Adipocyte (in vitro differentiated cells): ENCODE data around the gene EDARADD.

Experiments
- DNase-seq: peaks from one replicate; pipeline ENCODE4 v3.0.0-alpha.2; 2015; ENCODE audit warnings: low read depth
- H3K27me3 ChIP-seq: replicated peaks from 2 replicates; pipeline ENCODE4 v1.7.0; 2013; ENCODE audit warnings: mild to moderate bottlenecking, low read length, moderate library complexity; ENCODE audit not compliant: control insufficient read depth, insufficient read depth
- H3K36me3 ChIP-seq: 2 replicates; pipeline ENCODE4 v1.7.0; 2013; ENCODE audit warnings: low read length, mild to moderate bottlenecking, moderate library complexity; ENCODE audit not compliant: control insufficient read depth, insufficient read depth, severe bottlenecking
- H3K4me1 ChIP-seq: 2 replicates; pipeline ENCODE4 v1.7.0; 2013; ENCODE audit warnings: mild to moderate bottlenecking, low read length, moderate library complexity; ENCODE audit not compliant: control insufficient read depth, insufficient read depth
- H3K4me3 ChIP-seq: 2 replicates; pipeline ENCODE4 v1.7.0; 2013; ENCODE audit warnings: mild to moderate bottlenecking, low read length, moderate library complexity
- H3K9ac ChIP-seq: 2 replicates; pipeline ENCODE4 v1.7.0; 2013; ENCODE audit warnings: mild to moderate bottlenecking, low read length, moderate library complexity
- H3K9me3 ChIP-seq: 2 replicates; pipeline ENCODE4 v1.7.0; 2013; ENCODE audit warnings: mild to moderate bottlenecking, low read length, moderate library complexity; ENCODE audit not compliant: control insufficient read depth

Gene EDARADD

DNA sequence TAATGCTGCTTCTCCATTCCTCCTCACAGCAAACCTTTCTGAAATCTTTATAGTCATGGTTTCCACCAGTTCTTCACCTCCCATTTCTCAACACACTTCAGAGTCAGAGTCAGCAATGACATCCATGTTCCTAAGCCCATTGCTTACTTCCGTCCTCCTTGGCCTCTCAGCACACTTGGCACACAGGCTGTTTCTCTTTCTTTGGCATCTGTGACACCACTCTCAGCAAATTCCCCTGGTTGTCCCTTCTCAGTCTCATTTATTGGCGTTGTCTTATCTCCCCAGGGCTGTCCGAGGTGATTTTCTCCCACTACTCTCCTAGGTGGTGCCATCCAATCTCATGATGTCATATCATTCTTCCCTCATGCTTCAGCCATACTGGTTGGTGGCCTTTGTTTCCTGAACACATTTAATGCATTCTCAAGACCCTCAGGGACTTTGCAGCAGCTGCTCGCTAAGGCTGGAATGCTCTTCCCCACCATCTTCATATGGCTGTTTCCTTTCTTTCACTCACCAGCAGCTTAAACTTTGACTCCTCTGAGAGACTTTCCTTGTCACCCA lies 126.4 kb downstream of the EDARADD start:
- peaks cover 18% of the 10 kb centered on the region for H3K4me1 ChIP-seq
- DNase-seq, result no peak
- H3K27me3 ChIP-seq, result no peaks in the 10 kb centered on the region
- H3K9ac ChIP-seq, result no peak overlapping the region
- no peaks in the 10 kb centered on the region for H3K36me3 ChIP-seq
- no peak overlapping the region for H3K4me3 ChIP-seq
- H3K9me3 ChIP-seq, result no peaks in the 10 kb centered on the region

DNA sequence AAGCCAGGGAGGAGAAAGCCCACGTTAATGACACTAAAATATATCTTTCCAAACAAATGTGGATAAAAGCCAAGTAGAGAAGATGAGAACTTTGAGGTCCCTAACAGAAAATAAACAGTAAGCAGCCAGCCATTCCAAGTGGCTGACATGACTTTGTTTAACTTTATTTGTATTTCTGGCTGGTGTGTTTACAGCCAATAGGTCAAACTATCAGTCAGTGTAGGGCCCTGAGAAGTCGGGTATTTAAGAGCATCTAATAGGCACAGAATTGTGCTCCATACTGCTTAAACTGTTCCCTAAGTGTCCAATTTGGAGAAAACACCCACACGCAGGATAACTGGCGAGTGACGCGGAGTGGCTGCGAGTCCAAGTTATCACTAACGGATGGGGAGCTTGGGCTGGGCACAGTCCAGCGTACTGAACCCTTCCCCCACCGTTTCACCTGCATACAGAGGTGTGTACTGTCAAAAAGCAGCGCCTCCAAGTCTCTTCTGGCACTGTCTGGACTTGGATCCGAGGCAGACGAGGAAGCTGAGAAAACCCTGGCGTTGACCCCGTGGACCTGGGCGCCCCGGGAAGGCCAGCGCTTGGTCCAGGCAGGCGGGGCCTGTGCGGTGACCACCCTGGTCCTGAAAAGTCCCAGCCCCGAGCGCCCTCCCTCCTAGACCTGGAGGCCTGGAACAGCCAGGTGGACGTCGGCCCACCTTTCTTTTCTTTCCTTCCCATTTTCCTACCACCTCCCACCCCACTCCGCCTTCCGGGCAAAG lies 129.0 kb downstream of the EDARADD start:
- Histone ChIP-seq H3K27me3 (no peaks in the 10 kb centered on the region), H3K36me3 (peaks cover 17% of the 10 kb centered on the region), H3K9me3 (no peaks in the 10 kb centered on the region), H3K4me1 (peaks cover 18% of the 10 kb centered on the region), H3K4me3 (peak overlapping the region; percentile 89), H3K9ac (peak overlapping the region; percentile 89)
- DNase-seq, result peak; percentile 17

- Histone ChIP-seq H3K36me3 (peaks cover 17% of the 10 kb centered on the region), H3K4me3 (peak within 1 kb of the TSS; percentile 89)
- DNase-seq, result peak; percentile 91
Observed at GRCh38 chr1:236523704-236524141, 129.6 kb downstream of the EDARADD start, which contains the start of gene LGALS8. Gene LGALS8, plus strand, starts transcription at chr1:236523982. Its CDS starts 2,089 bp downstream, at chr1:236526071.

GRCh38 chr1:236524142-236524894 lies 130.2 kb downstream of the EDARADD start:
- H3K9me3 ChIP-seq, result no peaks in the 10 kb centered on the region
- H3K9ac ChIP-seq, result peak overlapping the region; percentile 89
- peak; percentile 92 for DNase-seq
- peaks cover 17% of the 10 kb centered on the region for H3K36me3 ChIP-seq
- H3K4me1 ChIP-seq, result peaks cover 18% of the 10 kb centered on the region
- H3K27me3 ChIP-seq, result no peaks in the 10 kb centered on the region
- peak overlapping the region; percentile 89 for H3K4me3 ChIP-seq

More at GRCh38 chr1:236523704-236524141, 129.6 kb downstream of the EDARADD start, which contains the start of gene LGALS8:
- H3K27me3 ChIP-seq, result no peaks in the 10 kb centered on the region
- H3K9ac ChIP-seq, result peak within 1 kb of the TSS; percentile 89
- H3K4me1 ChIP-seq, result peaks cover 18% of the 10 kb centered on the region
- no peaks in the 10 kb centered on the region for H3K9me3 ChIP-seq

- Histone ChIP-seq H3K4me3 (peak overlapping the region; percentile 89), H3K36me3 (peaks cover 17% of the 10 kb centered on the region), H3K4me1 (peaks cover 18% of the 10 kb centered on the region), H3K9ac (peak overlapping the region; percentile 89), H3K9me3 (no peaks in the 10 kb centered on the region), H3K27me3 (no peaks in the 10 kb centered on the region)
- DNase-seq, result no peak
Observed at GRCh38 chr1:236524895-236525184, 130.8 kb downstream of the EDARADD start.

- peaks cover 17% of the 10 kb centered on the region for H3K36me3 ChIP-seq
- H3K4me3 ChIP-seq, result no peak overlapping the region
- peaks cover 9% of the 10 kb centered on the region for H3K4me1 ChIP-seq
- H3K9ac ChIP-seq, result no peak overlapping the region
- H3K27me3 ChIP-seq, result no peaks in the 10 kb centered on the region
- H3K9me3 ChIP-seq, result no peaks in the 10 kb centered on the region
- DNase-seq, result no peak
Observed at GRCh38 chr1:236526079-236526478, 132.0 kb downstream of the EDARADD start.

DNA sequence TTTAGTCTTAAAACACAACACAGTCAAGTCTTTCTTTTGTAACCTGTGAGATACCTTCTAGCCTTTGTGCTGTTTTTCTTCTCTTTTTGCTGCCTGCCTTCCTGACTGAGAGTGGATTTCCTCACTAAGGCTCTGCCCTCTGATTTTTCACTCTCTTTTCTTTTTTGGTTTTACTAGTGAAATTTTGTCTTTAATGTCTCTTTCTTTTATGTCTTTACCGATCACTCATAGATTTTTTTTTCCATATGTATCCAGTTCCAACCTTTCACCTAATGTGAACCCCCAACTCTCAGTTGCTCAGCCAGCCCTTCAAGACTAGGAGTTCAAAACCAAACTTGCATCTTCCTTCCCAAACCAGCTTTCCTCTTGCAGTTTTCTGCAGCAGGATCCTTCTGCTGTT lies 136.2 kb downstream of the EDARADD start:
- Histone ChIP-seq H3K4me3 (no peak overlapping the region), H3K9ac (no peak overlapping the region), H3K27me3 (no peaks in the 10 kb centered on the region), H3K9me3 (no peaks in the 10 kb centered on the region), H3K36me3 (peaks cover 26% of the 10 kb centered on the region), H3K4me1 (peaks cover 9% of the 10 kb centered on the region)
- no peak for DNase-seq

GRCh38 chr1:236530959-236531358 lies 136.9 kb downstream of the EDARADD start:
- peaks cover 9% of the 10 kb centered on the region for H3K4me1 ChIP-seq
- no peak overlapping the region for H3K9ac ChIP-seq
- no peak overlapping the region for H3K4me3 ChIP-seq
- no peak for DNase-seq
- no peaks in the 10 kb centered on the region for H3K9me3 ChIP-seq
- peaks cover 27% of the 10 kb centered on the region for H3K36me3 ChIP-seq
- no peaks in the 10 kb centered on the region for H3K27me3 ChIP-seq

GRCh38 chr1:236532850-236533249 lies 138.8 kb downstream of the EDARADD start:
- no peaks in the 10 kb centered on the region for H3K27me3 ChIP-seq
- no peak overlapping the region for H3K9ac ChIP-seq
- H3K36me3 ChIP-seq, result peaks cover 22% of the 10 kb centered on the region
- peaks cover 9% of the 10 kb centered on the region for H3K4me1 ChIP-seq
- H3K4me3 ChIP-seq, result no peak overlapping the region
- DNase-seq, result no peak
- no peaks in the 10 kb centered on the region for H3K9me3 ChIP-seq

DNA sequence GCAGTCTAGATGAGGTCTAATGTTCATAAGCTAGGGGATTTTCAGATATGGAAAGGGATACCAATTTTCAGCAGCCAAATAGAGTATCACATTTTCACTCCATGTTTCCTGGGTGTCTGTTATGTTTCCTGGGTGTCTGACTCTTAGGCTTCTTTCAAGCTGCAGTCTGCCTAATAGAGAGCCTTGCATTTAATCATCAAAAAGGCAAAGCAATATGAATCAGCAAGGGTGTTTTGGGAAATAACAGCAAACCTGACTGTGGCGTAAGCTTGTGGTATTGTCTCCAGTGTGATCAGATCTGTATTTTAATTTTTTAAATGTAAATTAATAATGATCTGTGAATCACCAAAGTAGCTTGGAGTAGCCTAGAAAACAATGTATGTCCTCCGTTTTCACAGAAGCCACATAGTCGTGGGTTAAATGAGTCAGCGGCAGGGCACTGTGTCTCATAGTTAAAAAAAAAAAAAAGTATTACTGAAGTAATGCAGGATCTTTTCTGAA lies 140.1 kb downstream of the EDARADD start:
- Histone ChIP-seq H3K36me3 (peaks cover 34% of the 10 kb centered on the region), H3K9ac (no peak overlapping the region), H3K4me3 (no peak overlapping the region), H3K4me1 (peaks cover 9% of the 10 kb centered on the region), H3K27me3 (no peaks in the 10 kb centered on the region), H3K9me3 (no peaks in the 10 kb centered on the region)
- peak; percentile 57 for DNase-seq
